Peyer's patch (tissue), 4 donors: ENCODE results near the gene COL3A1. TPM values are rescaled to one million over a fixed set of nuclear protein-coding genes. Genes with fewer than 3 reads are reported as not detected.

Source experiments
- DNase-seq, 3 donors: peaks; one replicate each; pipeline ENCODE4 v3.0.0-alpha.2; 2017 to 2019
- H3K27ac ChIP-seq, 4 donors: fragments of 200-600 bp; sonication (generic); one replicate each; pipeline ENCODE4 v1.5.1; 2016 to 2019
- H3K27me3 ChIP-seq, 2 donors: fragments of 200-600 bp; sonication (generic); one replicate each; pipeline ENCODE4 v1.5.1; 2019
- H3K36me3 ChIP-seq, 3 donors: fragments of 200-600 bp; sonication (generic); one replicate each; pipeline ENCODE4 v1.5.1; 2016 to 2019
- H3K4me1 ChIP-seq, 4 donors: fragments of 200-600 bp; sonication (generic); one replicate each; pipeline ENCODE4 v1.5.1; 2016 to 2019
- H3K4me3 ChIP-seq, 4 donors: fragments of 200-600 bp; sonication (generic); 1 replicate in 3 of 4; 2 replicates in 1 of 4; pipeline ENCODE4 v1.5.1; 2016 to 2019; ENCODE audit warnings: mild to moderate bottlenecking in 1 of 4
- H3K9me3 ChIP-seq, 4 donors: fragments of 200-600 bp; sonication (generic); one replicate each; pipeline ENCODE4 v1.5.1; 2016 to 2019; ENCODE audit warnings: mild to moderate bottlenecking in 1 of 4
- CTCF ChIP-seq, 6 experiments: fragments of 450-650 bp in 4 of 6; fragments of 200-600 bp in 2 of 6; sonication (generic) in 1 of 6; IDR thresholded peaks; one replicate each; pipeline ENCODE4 v1.5.1; 2017 to 2019; ENCODE audit warnings: antibody characterized with exemption in 6 of 6, mild to moderate bottlenecking in 3 of 6, moderate library complexity in 1 of 6
- POLR2A ChIP-seq, 2 donors: fragments of 450-650 bp; IDR thresholded peaks; one replicate each; pipeline ENCODE4 v1.5.1; 2017; ENCODE audit warnings: antibody characterized with exemption in 2 of 2, mild to moderate bottlenecking in 2 of 2, moderate library complexity in 2 of 2
- total RNA-seq, 4 donors: library from RNA; depleted of rRNA; stranded (reverse); fragments of >200 nt; gene quantifications; one replicate each; pipeline ENCODE4 v1.1.0, GENCODE V29; 2016

The COL3A1 gene
- total RNA-seq, 4 donors from 2014 or later, result 33.9 to 317 (median 69.9) TPM

- H3K36me3 ChIP-seq, result peaks cover 0 to 14% (median 0%) of the 10 kb centered on the region in 3 donors
- no peaks in the 10 kb centered on the region for H3K9me3 ChIP-seq
- DNase-seq, result no peak
- no peaks in the 10 kb centered on the region for H3K4me1 ChIP-seq
- H3K4me3 ChIP-seq, result no peak overlapping the region
- TF ChIP-seq POLR2A (IDR thresholded peaks at IDR 0.05), result no peak
- no peak for TF ChIP-seq CTCF (IDR thresholded peaks at IDR 0.05)
- no peak overlapping the region for H3K27ac ChIP-seq
- H3K27me3 ChIP-seq, result no peaks in the 10 kb centered on the region
Measured at GRCh38 chr2:189048189-189048588, 74.0 kb downstream of the COL3A1 start.

GRCh38 chr2:189049709-189050164 is 75.6 kb downstream of the COL3A1 start:
- Histone ChIP-seq H3K27me3 (no peaks in the 10 kb centered on the region), H3K9me3 (no peaks in the 10 kb centered on the region), H3K4me3 (no peak overlapping the region), H3K36me3 (peaks cover 0 to 14% (median 0%) of the 10 kb centered on the region in 3 donors), H3K4me1 (no peaks in the 10 kb centered on the region), H3K27ac (no peak overlapping the region)
- no peak for DNase-seq
- TF ChIP-seq POLR2A (IDR thresholded peaks at IDR 0.05) (no peak), CTCF (IDR thresholded peaks at IDR 0.05) (no peak)

- no peak overlapping the region for H3K4me3 ChIP-seq
- peaks cover 0 to 14% (median 0%) of the 10 kb centered on the region in 3 donors for H3K36me3 ChIP-seq
- no peak overlapping the region for H3K27ac ChIP-seq
- H3K27me3 ChIP-seq, result no peaks in the 10 kb centered on the region
- no peak for DNase-seq
- H3K9me3 ChIP-seq, result no peaks in the 10 kb centered on the region
- no peaks in the 10 kb centered on the region for H3K4me1 ChIP-seq
- TF ChIP-seq POLR2A (IDR thresholded peaks at IDR 0.05) (no peak), CTCF (IDR thresholded peaks at IDR 0.05) (no peak)
Measured at GRCh38 chr2:189050165-189050712, 76.1 kb downstream of the COL3A1 start.

- H3K4me1 ChIP-seq, result no peaks in the 10 kb centered on the region
- H3K4me3 ChIP-seq, result no peak overlapping the region
- no peak for TF ChIP-seq POLR2A (IDR thresholded peaks at IDR 0.05)
- no peak for TF ChIP-seq CTCF (IDR thresholded peaks at IDR 0.05)
- H3K27ac ChIP-seq, result no peak overlapping the region
- peaks cover 0 to 5% (median 0%) of the 10 kb centered on the region in 3 donors for H3K36me3 ChIP-seq
- H3K27me3 ChIP-seq, result no peaks in the 10 kb centered on the region
- no peaks in the 10 kb centered on the region for H3K9me3 ChIP-seq
- DNase-seq, result no peak
Measured at GRCh38 chr2:189056200-189057106, 82.3 kb downstream of the COL3A1 start.

- no peak for DNase-seq
- H3K9me3 ChIP-seq, result no peaks in the 10 kb centered on the region
- no peaks in the 10 kb centered on the region for H3K27me3 ChIP-seq
- H3K4me3 ChIP-seq, result no peak overlapping the region
- no peaks in the 10 kb centered on the region for H3K4me1 ChIP-seq
- TF ChIP-seq POLR2A (IDR thresholded peaks at IDR 0.05) (no peak), CTCF (IDR thresholded peaks at IDR 0.05) (no peak)
- H3K27ac ChIP-seq, result no peak overlapping the region
- H3K36me3 ChIP-seq, result peaks cover 0 to 4% (median 0%) of the 10 kb centered on the region in 3 donors
Measured at GRCh38 chr2:189057316-189057715, 83.1 kb downstream of the COL3A1 start.
